NCI-H2107 (cell line): ENCODE results near the gene NR4A1.

Experiments used
- DNase-seq: peaks from one replicate; lab custom pipeline; 2025; lab: John Stamatoyannopoulos, UW

Gene NR4A1

GRCh38 chr12:52018433-52019112 is 32.7 kb upstream of the NR4A1 start:
- no peak for DNase-seq

DNA sequence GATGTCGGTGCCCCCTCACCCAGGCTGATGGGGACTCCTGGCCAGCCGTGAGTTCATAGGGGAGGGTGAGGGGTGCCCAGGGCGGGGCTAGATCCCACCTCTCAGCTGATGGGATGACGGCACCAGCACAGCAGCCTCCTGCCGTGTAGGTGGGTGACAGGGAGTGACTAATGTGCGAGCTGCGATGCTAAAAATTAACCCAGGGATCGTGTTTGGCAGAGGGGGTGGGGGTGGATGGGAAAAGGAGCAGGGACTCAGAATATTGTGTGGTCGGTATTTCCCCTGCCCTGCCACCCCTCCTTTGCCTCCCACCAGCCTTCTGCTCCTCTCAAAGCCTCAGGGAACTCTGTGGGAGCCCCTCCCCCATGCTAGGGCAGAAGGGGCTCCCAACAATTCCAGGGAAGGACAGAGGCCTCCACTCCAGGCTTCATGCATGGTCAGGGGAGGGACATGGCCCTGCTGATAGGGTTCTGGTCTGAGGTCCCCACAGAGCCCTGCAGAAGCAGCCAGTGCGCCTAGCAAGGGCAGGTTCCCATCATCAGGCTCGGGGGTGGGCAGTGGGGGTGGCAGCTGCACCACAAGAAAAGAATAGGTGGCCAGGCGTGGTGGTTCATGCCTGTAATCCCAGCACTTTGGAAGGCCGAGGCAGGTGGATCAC is 32.0 kb upstream of the NR4A1 start:
- DNase-seq: no peak

- DNase-seq: peak; percentile 58
Observed at GRCh38 chr12:52020539-52021336, 30.5 kb upstream of the NR4A1 start.

- no peak for DNase-seq
Observed at GRCh38 chr12:52022841-52023181, 28.4 kb upstream of the NR4A1 start.

GRCh38 chr12:52023182-52023975 is 27.9 kb upstream of the NR4A1 start:
- DNase-seq: peak; percentile 70

- DNase-seq: no peak
Observed at GRCh38 chr12:52023976-52024688, 27.1 kb upstream of the NR4A1 start.

DNA sequence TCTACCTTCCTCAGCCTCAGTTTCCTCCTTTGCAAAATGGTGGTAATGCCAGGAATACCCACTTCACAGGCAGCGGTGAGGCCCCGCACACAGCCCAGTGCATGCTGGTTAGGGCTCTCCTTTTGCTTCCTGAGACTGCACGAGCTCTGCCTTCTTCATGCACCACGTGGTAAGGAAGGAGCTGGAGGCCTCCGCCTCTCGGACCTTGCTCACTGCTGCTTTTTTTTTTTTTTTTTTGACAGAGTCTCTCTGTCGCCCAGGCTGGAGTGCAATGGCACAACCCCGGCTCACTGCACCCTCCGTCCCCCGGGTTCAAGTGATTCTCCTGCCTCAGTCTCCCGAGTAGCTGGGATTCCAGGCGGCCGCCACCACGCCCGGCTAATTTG is 26.4 kb upstream of the NR4A1 start:
- no peak for DNase-seq

GRCh38 chr12:52026263-52026662 is 25.0 kb upstream of the NR4A1 start:
- DNase-seq: no peak

DNA sequence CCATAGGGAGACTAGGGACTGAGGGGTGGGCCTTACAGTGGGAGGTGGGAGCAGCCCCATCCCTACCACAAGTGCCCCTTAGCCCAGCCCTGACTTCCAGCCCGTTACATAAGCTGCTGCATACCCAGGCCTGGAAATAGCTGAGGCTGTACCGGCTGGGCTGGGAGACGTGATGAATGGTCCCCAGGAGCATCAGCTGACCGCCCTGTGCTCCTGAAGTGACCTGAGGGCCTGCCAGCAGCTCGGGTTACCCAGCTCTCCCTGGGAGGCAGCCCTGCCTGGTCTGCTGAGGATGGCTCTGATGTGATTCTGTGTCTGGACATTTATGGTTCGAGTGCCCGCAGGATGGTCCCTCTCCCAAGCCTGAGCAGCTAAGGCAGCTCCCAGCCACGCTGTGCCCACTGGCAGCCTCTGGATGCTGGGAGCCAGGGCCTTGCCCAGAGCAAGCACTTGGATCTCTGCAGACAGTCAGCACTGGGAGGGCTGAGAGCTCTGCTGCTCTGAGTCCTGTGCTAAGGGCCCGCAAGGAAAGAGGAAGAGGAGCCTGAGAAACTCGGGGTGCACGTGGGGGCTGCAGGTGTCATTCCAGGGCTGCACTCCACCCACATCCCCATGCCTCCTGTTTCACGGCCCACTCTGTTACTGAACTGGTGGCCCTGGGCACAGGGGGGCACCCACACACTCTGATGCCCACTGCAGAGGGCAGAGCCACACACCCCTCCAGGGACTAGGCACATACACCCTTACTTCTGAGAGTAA is 24.0 kb upstream of the NR4A1 start:
- DNase-seq: no peak

DNA sequence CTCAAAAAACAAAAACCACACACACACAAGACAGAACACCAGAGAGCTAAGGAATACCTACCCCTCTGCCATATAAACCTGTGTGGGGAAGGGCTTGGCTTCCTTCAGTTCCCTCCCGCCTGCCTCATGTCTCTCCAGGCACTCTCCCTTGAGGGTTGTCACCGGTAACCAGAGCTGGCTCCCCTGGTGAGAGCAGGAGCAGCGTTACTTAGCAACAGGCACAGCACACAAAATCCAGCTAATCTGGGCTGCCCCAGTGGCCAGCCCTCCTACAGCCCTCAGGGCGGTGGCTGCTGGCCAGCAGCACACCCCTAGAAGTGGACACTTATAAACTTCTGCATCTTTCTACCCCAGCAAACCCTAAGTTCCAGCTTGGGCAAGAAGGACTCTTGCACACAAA is 21.6 kb upstream of the NR4A1 start:
- DNase-seq: peak; percentile 86

- no peak for DNase-seq
Observed at GRCh38 chr12:52032446-52032803, 18.8 kb upstream of the NR4A1 start.

- DNase-seq: peak; percentile 93
Observed at GRCh38 chr12:52032804-52033445, 18.3 kb upstream of the NR4A1 start.

DNA sequence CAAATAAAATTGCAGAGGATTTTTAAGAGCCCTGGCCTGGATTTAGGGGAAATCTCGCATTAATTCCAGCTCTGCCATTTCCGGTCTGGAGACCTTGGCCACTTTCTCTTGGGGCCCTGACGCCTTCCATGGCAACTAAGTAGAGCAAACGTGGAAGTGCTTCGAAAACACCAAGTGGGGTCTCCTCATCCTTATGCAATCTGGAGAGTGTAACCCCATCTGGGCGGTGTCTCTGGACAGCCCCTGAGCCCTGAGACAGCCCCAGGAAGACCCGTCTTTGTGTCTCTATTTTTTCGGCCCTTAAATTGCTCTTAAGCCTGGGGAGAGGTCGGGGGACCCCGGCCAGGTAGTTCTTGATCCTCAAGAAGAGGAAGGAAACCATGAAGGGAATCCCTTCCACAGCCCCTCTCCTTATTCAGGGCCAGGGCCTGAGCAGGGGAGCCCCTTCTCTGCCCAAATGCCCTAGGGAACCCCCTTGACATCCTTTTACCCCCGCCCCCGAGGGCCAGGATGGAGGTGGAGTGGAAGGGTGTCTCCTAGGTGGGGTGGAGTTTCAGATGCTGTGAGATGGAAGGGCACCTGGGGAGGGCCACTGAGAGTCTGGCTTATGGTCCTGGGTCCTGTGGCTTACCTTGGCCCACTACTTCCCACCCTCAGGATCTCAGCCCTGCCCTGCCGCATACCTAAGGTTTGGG is 17.6 kb upstream of the NR4A1 start:
- DNase-seq: no peak

- no peak for DNase-seq
Observed at GRCh38 chr12:52035190-52035589, 16.1 kb upstream of the NR4A1 start.

GRCh38 chr12:52035926-52036325 is 15.3 kb upstream of the NR4A1 start:
- no peak for DNase-seq

GRCh38 chr12:52036587-52037171 is 14.6 kb upstream of the NR4A1 start:
- peak; percentile 79 for DNase-seq

DNA sequence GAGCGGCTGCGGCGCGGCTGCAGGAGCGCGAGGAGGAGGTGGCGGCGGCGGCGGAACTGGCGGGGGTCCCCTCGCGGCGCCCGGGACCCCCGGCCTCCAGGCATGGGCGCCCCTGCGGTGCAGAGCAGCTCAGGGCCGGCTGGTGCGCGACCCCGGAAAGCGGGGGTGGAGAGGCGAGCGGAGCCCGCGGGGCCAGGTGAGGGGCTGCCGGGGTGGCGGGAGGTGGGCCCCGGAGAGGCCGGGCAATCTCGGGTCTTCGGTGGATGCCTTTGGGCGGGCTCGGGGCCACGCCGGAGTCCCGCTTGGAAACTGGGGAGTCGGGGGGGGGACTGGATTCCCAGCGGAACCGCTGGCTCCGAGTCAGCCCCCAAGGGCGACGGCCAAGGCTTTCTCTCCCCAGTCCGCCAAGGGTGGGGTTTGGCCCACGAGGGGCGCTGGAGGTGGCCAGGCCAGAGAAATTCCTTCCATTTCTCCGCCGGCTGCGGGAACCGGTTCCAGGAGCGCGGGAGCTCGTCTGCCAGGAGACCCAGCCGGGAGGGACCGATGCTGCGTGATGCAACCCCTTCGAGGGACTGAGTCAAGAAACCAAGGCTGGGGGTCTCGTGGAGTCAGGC is 13.9 kb upstream of the NR4A1 start:
- no peak for DNase-seq

DNA sequence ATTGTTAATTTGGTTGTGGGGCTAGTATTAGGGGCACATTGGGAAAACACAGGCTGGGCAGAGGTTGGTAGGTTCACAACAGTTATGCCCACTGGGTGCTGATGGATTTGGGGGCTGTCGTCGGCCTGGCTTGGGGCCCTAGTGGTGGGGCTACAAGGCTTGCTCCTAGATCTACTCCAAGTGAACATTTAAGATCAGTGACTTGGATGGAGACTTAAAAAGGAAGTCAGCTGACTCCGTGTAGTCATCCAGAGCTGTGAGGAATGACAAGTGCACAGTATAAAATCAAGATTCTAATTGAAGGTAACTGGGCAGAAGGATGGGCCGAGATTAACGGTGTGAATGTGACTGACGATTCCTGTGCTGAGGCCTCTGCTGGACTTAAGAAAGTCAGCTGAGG is 12.8 kb upstream of the NR4A1 start:
- DNase-seq: no peak

- no peak for DNase-seq
Observed at GRCh38 chr12:52041035-52041434, 10.2 kb upstream of the NR4A1 start.
